SK-N-SH (cell line): ENCODE measurements around the gene CREBZF. TPM values are rescaled to one million over a fixed set of nuclear protein-coding genes. Genes with fewer than 3 reads are reported as not detected.
A peak's percentile ranks its signal among the peaks of the same experiment; 100 is the strongest.

Experiments
- CTCF ChIA-PET: fragments of 300-600, 350-600 bp; formaldehyde crosslinking; extraction: SDS; loops from one replicate; lab custom pipeline; 2021; lab: Yijun Ruan, JAX
- POLR2A ChIA-PET: fragments of 350-600 bp; sonication (Branson Sonifier 250); formaldehyde crosslinking; extraction: SDS; loops from one replicate; lab custom pipeline; 2020; ENCODE audit warnings: antibody characterized with exemption, inconsistent platforms; lab: Yijun Ruan, JAX
- DNase-seq: peaks from one replicate; pipeline ENCODE4 v3.0.0; 2012
- H2AFZ ChIP-seq: fragments of 200-600 bp; sonication (generic); 2 replicates; pipeline ENCODE4 v1.8.1; 2016; ENCODE audit warnings: antibody characterized with exemption, mild to moderate bottlenecking, low read depth
- H3F3A ChIP-seq: fragments of 200-600 bp; sonication (generic); replicated peaks from 2 replicates; pipeline ENCODE3; 2016; ENCODE audit warnings: antibody characterized with exemption, mild to moderate bottlenecking; ENCODE audit not compliant: insufficient read depth
- H3K27ac ChIP-seq, 2 experiments: fragments of 200-500 bp in 1 of 2; fragments of 200-600 bp in 1 of 2; sonication (Bioruptor generic) in 1 of 2; sonication (generic), shearing (Covaris generic) in 1 of 2; 2 replicates each; pipeline versions ENCODE4 v1.5.1 to v1.6.1; 2014 to 2016; ENCODE audit warnings: low read depth in 2 of 2, inconsistent platforms in 1 of 2, low read length in 1 of 2, mild to moderate bottlenecking in 1 of 2, mixed read lengths in 1 of 2
- H3K27me3 ChIP-seq: fragments of 200-600 bp; sonication (generic), shearing (Covaris generic); 2 replicates; pipeline ENCODE4 v1.6.1; 2016; ENCODE audit warnings: mixed run types; ENCODE audit not compliant: insufficient read depth
- H3K36me3 ChIP-seq, 2 experiments: fragments of 200-500 bp in 1 of 2; fragments of 200-600 bp in 1 of 2; sonication (Bioruptor generic) in 1 of 2; sonication (generic) in 1 of 2; replicated peaks in 1 of 2; 2 replicates each; pipeline versions ENCODE3 to v1.5.1; 2014 to 2016; ENCODE audit warnings: low read length in 1 of 2, mild to moderate bottlenecking in 1 of 2; ENCODE audit not compliant: insufficient read depth in 2 of 2, control insufficient read depth in 1 of 2
- H3K4me1 ChIP-seq, 2 experiments: fragments of 200-500 bp in 1 of 2; fragments of 200-600 bp in 1 of 2; sonication (Bioruptor generic) in 1 of 2; sonication (generic), shearing (Covaris generic) in 1 of 2; 2 replicates each; pipeline versions ENCODE4 v1.5.1 to v1.6.1; 2014 to 2016; ENCODE audit warnings: low read depth in 1 of 2, low read length in 1 of 2, mixed run types in 1 of 2; ENCODE audit not compliant: insufficient read depth in 2 of 2, control insufficient read depth in 1 of 2
- H3K4me2 ChIP-seq: fragments of 200-600 bp; sonication (generic), shearing (Covaris generic); 2 replicates; pipeline ENCODE4 v1.6.1; 2017; ENCODE audit warnings: mixed run types
- H3K4me3 ChIP-seq, 2 experiments: fragments of 200-500 bp in 1 of 2; fragments of 200-600 bp in 1 of 2; sonication (Bioruptor generic) in 1 of 2; sonication (generic), shearing (Covaris generic) in 1 of 2; 2 replicates each; pipeline versions ENCODE4 v1.5.1 to v1.8.1; 2014 to 2016; ENCODE audit warnings: low read depth in 2 of 2, inconsistent platforms in 1 of 2, low read length in 1 of 2, mild to moderate bottlenecking in 1 of 2, mixed read lengths in 1 of 2, moderate library complexity in 1 of 2
- H3K79me2 ChIP-seq: fragments of 200-600 bp; sonication (generic); 2 replicates; pipeline ENCODE4 v1.8.1; 2017; ENCODE audit warnings: mild to moderate bottlenecking; ENCODE audit not compliant: insufficient read depth
- H3K9ac ChIP-seq: fragments of 200-600 bp; sonication (generic); 2 replicates; pipeline ENCODE4 v1.6.1; 2017; ENCODE audit warnings: mixed run types
- H3K9me2 ChIP-seq: fragments of 200-600 bp; sonication (generic); 2 replicates; pipeline ENCODE4 v1.6.1; 2017; ENCODE audit warnings: mixed run types
- H3K9me3 ChIP-seq: fragments of 200-600 bp; sonication (generic); 2 replicates; pipeline ENCODE4 v1.6.1; 2017; ENCODE audit warnings: mixed run types, mild to moderate bottlenecking, moderate library complexity
- H4K20me1 ChIP-seq: fragments of 200-600 bp; sonication (generic); 2 replicates; pipeline ENCODE4 v1.6.1; 2017; ENCODE audit warnings: mild to moderate bottlenecking, mixed run types; ENCODE audit not compliant: insufficient read depth
- CHD2 ChIP-seq: fragments of 150-350 bp; IDR thresholded peaks from 2 replicates; pipeline ENCODE4 v1.6.1; 2018; ENCODE audit warnings: low read length; ENCODE audit not compliant: partially characterized antibody
- CTCF ChIP-seq: fragments of 200-600 bp; sonication (generic); IDR thresholded peaks from 2 replicates; pipeline ENCODE4 v1.6.1; 2017; ENCODE audit warnings: antibody characterized with exemption, mild to moderate bottlenecking, moderate library complexity
- ELF1 ChIP-seq: IDR thresholded peaks from 2 replicates; pipeline ENCODE4 v1.4.0; 2012
- EZH2phosphoT487 ChIP-seq: fragments of 200-600 bp; sonication (generic); IDR thresholded peaks from 2 replicates; pipeline ENCODE4 v1.6.1; 2017; ENCODE audit warnings: low read depth, mixed run types, mild to moderate bottlenecking, antibody characterized with exemption, moderate library complexity, borderline replicate concordance
- FOSL2 ChIP-seq: IDR thresholded peaks from 2 replicates; pipeline ENCODE4 v1.4.0; 2012; ENCODE audit warnings: low read depth, mild to moderate bottlenecking, moderate library complexity, borderline replicate concordance
- GABPA ChIP-seq: IDR thresholded peaks from 2 replicates; pipeline ENCODE4 v1.4.0; 2012; ENCODE audit warnings: low read depth, mild to moderate bottlenecking
- GATA2 ChIP-seq: sonication (generic); formaldehyde crosslinking; IDR thresholded peaks from 2 replicates; pipeline ENCODE4 v1.5.0; 2020; ENCODE audit warnings: mild to moderate bottlenecking, missing genetic modification reagents
- JUND ChIP-seq: IDR thresholded peaks from 2 replicates; pipeline ENCODE4 v1.4.0; 2012
- MAX ChIP-seq: IDR thresholded peaks from 2 replicates; pipeline ENCODE4 v1.4.0; 2012; ENCODE audit warnings: low read depth
- MEF2A ChIP-seq: IDR thresholded peaks from 2 replicates; pipeline ENCODE4 v1.4.0; 2012; ENCODE audit warnings: low read depth, borderline replicate concordance
- NFIC ChIP-seq: IDR thresholded peaks from 2 replicates; pipeline ENCODE4 v1.4.0; 2012; ENCODE audit warnings: borderline replicate concordance
- NRF1 ChIP-seq: IDR thresholded peaks from 2 replicates; pipeline ENCODE4 v1.6.1; 2012; ENCODE audit warnings: low read depth, mild to moderate bottlenecking, low read length
- PBX3 ChIP-seq: IDR thresholded peaks from 2 replicates; pipeline ENCODE4; 2012
- POLR2AphosphoS5 ChIP-seq: IDR thresholded peaks from 2 replicates; pipeline ENCODE4 v1.6.1; 2012; ENCODE audit warnings: low read depth, low read length
- RAD21 ChIP-seq: IDR thresholded peaks from 2 replicates; pipeline ENCODE4 v1.6.1; 2012; ENCODE audit warnings: mild to moderate bottlenecking, low read length
- RFX5 ChIP-seq: IDR thresholded peaks from 2 replicates; pipeline ENCODE4 v1.6.1; 2012; ENCODE audit warnings: mild to moderate bottlenecking, improper control_type of control experiment, low read length
- RXRA ChIP-seq: IDR thresholded peaks from 2 replicates; pipeline ENCODE4 v1.4.0; 2012; ENCODE audit warnings: low read depth, mild to moderate bottlenecking, borderline replicate concordance
- SIN3A ChIP-seq: IDR thresholded peaks from 2 replicates; pipeline ENCODE4 v1.6.1; 2012; ENCODE audit warnings: low read depth, mild to moderate bottlenecking, low read length, moderate library complexity, borderline replicate concordance
- SMC3 ChIP-seq: IDR thresholded peaks from 2 replicates; pipeline ENCODE4 v1.6.1; 2012; ENCODE audit warnings: low read depth, low read length, improper control_type of control experiment
- TAF1 ChIP-seq: IDR thresholded peaks from 2 replicates; pipeline ENCODE4 v1.6.1; 2012; ENCODE audit warnings: low read depth, mild to moderate bottlenecking, low read length, moderate library complexity, borderline replicate concordance
- TCF12 ChIP-seq: IDR thresholded peaks from 2 replicates; pipeline ENCODE4 v1.4.0; 2012
- USF1 ChIP-seq: IDR thresholded peaks from 2 replicates; pipeline ENCODE4 v1.4.0; 2012; ENCODE audit warnings: low read depth, borderline replicate concordance
- YY1 ChIP-seq: IDR thresholded peaks from 2 replicates; pipeline ENCODE4 v1.4.0; 2012; ENCODE audit warnings: low read depth, mild to moderate bottlenecking
- ZBTB33 ChIP-seq: IDR thresholded peaks from 2 replicates; pipeline ENCODE4 v1.4.0; 2012; ENCODE audit warnings: low read depth, borderline replicate concordance
- WGBS: methylation state at CpG from one replicate; pipeline ENCODE4 v1.1.6; 2017; ENCODE audit warnings: low lambda C conversion rate; 5-methylcytosine and 5-hydroxymethylcytosine counted together
- polyA plus RNA-seq, 3 experiments: library from polyadenylated mRNA; depleted of rRNA; stranded (reverse); fragments of >200 nt; gene quantifications; 2 replicates each; pipeline ENCODE4 v1.2.3, GENCODE V29; 2012

The CREBZF gene
- polyA plus RNA-seq, 1 of the 3 experiments (the other 2 are of a cell fraction): 50.5 TPM

- no peak for TF ChIP-seq SIN3A
- no peak for TF ChIP-seq YY1
- no peak for TF ChIP-seq TCF12
- TF ChIP-seq RAD21: peak; percentile 71
- no peak for TF ChIP-seq POLR2AphosphoS5
- TF ChIP-seq GATA2 (CRISPR knock-in tag): no peak
Measured at GRCh38 chr11:85694385-85694980, 29.6 kb upstream of the CREBZF start (continued).

- POLR2A ChIA-PET: interaction anchor here (1.0 to 2.0 kb wide), 3 partner anchors 21 to 38 kb away, joined by 3 to 16 read pairs (median 9); partner anchors contain the start of genes CREBZF and TMEM126A
- DNase-seq: peak; percentile 79
- CTCF ChIA-PET: interaction anchor here (1.0 to 2.2 kb wide), 3 partner anchors 21 to 169 kb away, joined by 3 to 8 read pairs (median 3); partner anchors contain the start of genes CCDC83 and CREBZF
- Histone ChIP-seq H3K9ac (peak within 1 kb of the TSS; percentile 52), H3K79me2 (no peaks in the 10 kb centered on the region; the same call in 1 of the 2 replicates), H3K27me3 (no peaks in the 10 kb centered on the region), H3K27ac (peak within 1 kb of the TSS; percentile 81 to 85), H3K4me3 (peak within 1 kb of the TSS; percentile 56 to 59), H3K4me2 (peak within 1 kb of the TSS; percentile 75), H3K9me2 (no peaks in the 10 kb centered on the region), H3K36me3 (no peaks in the 10 kb centered on the region), H3K4me1 (peaks cover 0 to 14% of the 10 kb centered on the region in 2 experiments; a peak in 3 of 4 replicates), H2AFZ (peak within 1 kb of the TSS; percentile 39; the same call in 1 of the 2 replicates), H3F3A (peaks cover 18% of the 10 kb centered on the region), H4K20me1 (no peaks in the 10 kb centered on the region), H3K9me3 (no peaks in the 10 kb centered on the region)
- 55% methylated on average over 13 of the region's 13 CpGs for WGBS
- TF ChIP-seq NFIC: peak; percentile 48; the same call in 1 of the 2 replicates
- TF ChIP-seq NRF1: no peak
- no peak for TF ChIP-seq USF1
- TF ChIP-seq MEF2A: no peak
- TF ChIP-seq CTCF: no peak
- no peak for TF ChIP-seq ELF1
- no peak for TF ChIP-seq EZH2phosphoT487
- peak; percentile 37; the same call in 1 of the 2 replicates for TF ChIP-seq MAX
- TF ChIP-seq SIN3A: peak; percentile 30; the same call in 1 of the 2 replicates
- no peak for TF ChIP-seq TAF1
- no peak for TF ChIP-seq JUND
- TF ChIP-seq SMC3: no peak
- no peak; the same call in 1 of the 2 replicates for TF ChIP-seq PBX3
- no peak for TF ChIP-seq GABPA
- no peak for TF ChIP-seq YY1
- no peak for TF ChIP-seq ZBTB33
- TF ChIP-seq RFX5: peak; percentile 69
- TF ChIP-seq RAD21: no peak
- no peak for TF ChIP-seq CHD2
- TF ChIP-seq FOSL2: no peak
- TF ChIP-seq RXRA: no peak
- TF ChIP-seq GATA2 (CRISPR knock-in tag): no peak
Measured at GRCh38 chr11:85685820-85686459, 21.0 kb upstream of the CREBZF start, which contains the start of gene CCDC89. CCDC89 (minus strand) TSS chr11:85686195; CDS start chr11:85686130, 65 bp downstream.
